CD4-positive, CD25-positive, alpha-beta regulatory T cell (primary cell): Measurements from ENCODE around the gene ADTRP. TPM values are rescaled to one million over a fixed set of nuclear protein-coding genes. Genes with fewer than 3 reads are reported as not detected.
A peak's percentile ranks its signal among the peaks of the same experiment; 100 is the strongest.

ENCODE experiments used
- ATAC-seq, 2 donors: fragments of 150-1000 bp; cut with Tn5 transposase; one replicate each; pipeline ENCODE4 v1.10.0; 2021; ENCODE audit warnings: low read depth in 2 of 2, moderate number of reproducible peaks in 2 of 2, moderate library complexity in 1 of 2
- DNase-seq, 3 donors: peaks; one replicate each; pipeline versions ENCODE4 v3.0.0 to v3.0.0-alpha.2; 2012 to 2022; ENCODE audit warnings: mixed read lengths in 1 of 3
- H3K27ac ChIP-seq: one replicate; pipeline ENCODE4 v1.7.0; 2013; ENCODE audit warnings: mild to moderate bottlenecking, low read length; ENCODE audit not compliant: insufficient read depth, poor library complexity, severe bottlenecking
- H3K27me3 ChIP-seq: one replicate; pipeline ENCODE4 v1.7.0; 2013; ENCODE audit warnings: low read length; ENCODE audit not compliant: control insufficient read depth, insufficient read depth
- H3K36me3 ChIP-seq: one replicate; pipeline ENCODE4 v1.7.0; 2013; ENCODE audit warnings: mild to moderate bottlenecking, low read length, moderate library complexity; ENCODE audit not compliant: control insufficient read depth, insufficient read depth
- H3K4me1 ChIP-seq: 2 replicates; pipeline ENCODE4 v1.7.0; 2013; ENCODE audit warnings: mild to moderate bottlenecking, low read length; ENCODE audit not compliant: insufficient read depth, control insufficient read depth, poor library complexity, severe bottlenecking
- H3K4me3 ChIP-seq: one replicate; pipeline ENCODE4 v1.7.0; 2013; ENCODE audit warnings: low read depth, mild to moderate bottlenecking, low read length, moderate library complexity
- H3K9me3 ChIP-seq, 2 experiments: 1 replicate in 1 of 2; 2 replicates in 1 of 2; pipeline ENCODE4 v1.7.0; 2013; ENCODE audit warnings: low read length in 2 of 2, mild to moderate bottlenecking in 1 of 2, moderate library complexity in 1 of 2; ENCODE audit not compliant: control insufficient read depth in 2 of 2
- H3K27ac Mint-ChIP-seq, 3 donors: one replicate each; pipeline ENCODE4 v1.8.0; 2020 to 2022; ENCODE audit warnings: mild to moderate bottlenecking in 3 of 3, mixed read lengths in 3 of 3, moderate library complexity in 2 of 3
- H3K27me3 Mint-ChIP-seq: one replicate; pipeline ENCODE4 v1.8.0; 2022; ENCODE audit warnings: mild to moderate bottlenecking, mixed read lengths
- H3K36me3 Mint-ChIP-seq: one replicate; pipeline ENCODE4 v1.8.0; 2020; ENCODE audit warnings: mixed read lengths
- H3K4me1 Mint-ChIP-seq, 4 donors: one replicate each; pipeline ENCODE4 v1.8.0; 2020 to 2022; ENCODE audit warnings: mixed read lengths in 4 of 4, mild to moderate bottlenecking in 1 of 4
- H3K4me3 Mint-ChIP-seq, 4 donors: one replicate each; pipeline ENCODE4 v1.8.0; 2020 to 2022; ENCODE audit warnings: mild to moderate bottlenecking in 4 of 4, mixed read lengths in 4 of 4, moderate library complexity in 3 of 4
- H3K9me3 Mint-ChIP-seq, 7 donors: one replicate each; pipeline ENCODE4 v1.8.0; 2020 to 2022; ENCODE audit warnings: mixed read lengths in 7 of 7, mild to moderate bottlenecking in 3 of 7, moderate library complexity in 2 of 7
- polyA plus RNA-seq, 4 donors: library from polyadenylated mRNA; unstranded; fragments of 300-500 nt; fragmentation: Illumina TruSeq; gene quantifications; one replicate each; pipeline ENCODE4 v1.2.3, GENCODE V29; 2021
- total RNA-seq: library from RNA; stranded (reverse); gene quantifications from one replicate; pipeline ENCODE4 v1.2.3, GENCODE V29; 2022

Gene ADTRP
- total and polyA plus RNA-seq, 5 donors from 2014 or later = 27.3 to 41.7 (median 40.9) TPM

GRCh38 chr6:11766589-11767450 is 11.8 kb downstream of the ADTRP start:
- H3K4me3 Mint-ChIP-seq = no peak overlapping the region
- Histone ChIP-seq H3K9me3 (no peaks in the 10 kb centered on the region), H3K27ac (no peak overlapping the region), H3K4me1 (peaks cover 4% of the 10 kb centered on the region), H3K27me3 (no peaks in the 10 kb centered on the region), H3K4me3 (no peak overlapping the region), H3K36me3 (no peaks in the 10 kb centered on the region)
- ATAC-seq (no peak), DNase-seq (no peak)
- H3K9me3 Mint-ChIP-seq = no peaks in the 10 kb centered on the region
- H3K36me3 Mint-ChIP-seq = no peaks in the 10 kb centered on the region
- peaks cover 5% of the 10 kb centered on the region for H3K27me3 Mint-ChIP-seq
- H3K4me1 Mint-ChIP-seq = peaks cover 0 to 17% (median 12%) of the 10 kb centered on the region in 4 donors
- no peak overlapping the region for H3K27ac Mint-ChIP-seq

- H3K4me3 Mint-ChIP-seq = no peak overlapping the region
- H3K4me1 ChIP-seq = peaks cover 4% of the 10 kb centered on the region
- no peak overlapping the region for H3K27ac ChIP-seq
- H3K27me3 Mint-ChIP-seq = peaks cover 5% of the 10 kb centered on the region
- H3K4me1 Mint-ChIP-seq = peaks cover 0 to 16% (median 12%) of the 10 kb centered on the region in 4 donors
- H3K27me3 ChIP-seq = no peaks in the 10 kb centered on the region
- no peaks in the 10 kb centered on the region for H3K36me3 Mint-ChIP-seq
- no peaks in the 10 kb centered on the region for H3K9me3 ChIP-seq
- no peak for ATAC-seq
- no peak overlapping the region for H3K4me3 ChIP-seq
- H3K27ac Mint-ChIP-seq = no peak overlapping the region
- no peaks in the 10 kb centered on the region for H3K9me3 Mint-ChIP-seq
- no peak for DNase-seq
- no peaks in the 10 kb centered on the region for H3K36me3 ChIP-seq
Observed at GRCh38 chr6:11766043-11766442, 12.6 kb downstream of the ADTRP start.

- H3K4me3 Mint-ChIP-seq = no peak overlapping the region
- peaks cover 0 to 14% (median 11%) of the 10 kb centered on the region in 4 donors for H3K4me1 Mint-ChIP-seq
- Histone ChIP-seq H3K27me3 (no peaks in the 10 kb centered on the region), H3K27ac (no peak overlapping the region), H3K4me3 (no peak overlapping the region), H3K9me3 (no peaks in the 10 kb centered on the region), H3K36me3 (no peaks in the 10 kb centered on the region), H3K4me1 (peaks cover 4% of the 10 kb centered on the region)
- peaks cover 5% of the 10 kb centered on the region for H3K27me3 Mint-ChIP-seq
- no peaks in the 10 kb centered on the region for H3K36me3 Mint-ChIP-seq
- H3K9me3 Mint-ChIP-seq = no peaks in the 10 kb centered on the region
- H3K27ac Mint-ChIP-seq = no peak overlapping the region
- DNase-seq (peak in 1 of 3 donors; percentile 34), ATAC-seq (no peak)
Observed at GRCh38 chr6:11764250-11764604, 14.4 kb downstream of the ADTRP start.

GRCh38 chr6:11763460-11764249 is 14.9 kb downstream of the ADTRP start:
- Histone ChIP-seq H3K4me1 (peaks cover 4% of the 10 kb centered on the region), H3K4me3 (no peak overlapping the region), H3K27ac (no peak overlapping the region), H3K36me3 (no peaks in the 10 kb centered on the region), H3K27me3 (no peaks in the 10 kb centered on the region), H3K9me3 (no peaks in the 10 kb centered on the region)
- Mint-ChIP-seq H3K4me3 (no peak overlapping the region), H3K27me3 (peaks cover 5% of the 10 kb centered on the region), H3K36me3 (no peaks in the 10 kb centered on the region), H3K27ac (no peak overlapping the region), H3K4me1 (peaks cover 0 to 11% (median 8%) of the 10 kb centered on the region in 4 donors), H3K9me3 (no peaks in the 10 kb centered on the region)
- no peak for ATAC-seq
- DNase-seq = no peak

GRCh38 chr6:11762794-11763459 is 15.7 kb downstream of the ADTRP start:
- H3K9me3 ChIP-seq = no peaks in the 10 kb centered on the region
- no peaks in the 10 kb centered on the region for H3K27me3 ChIP-seq
- H3K4me1 Mint-ChIP-seq = peaks cover 0 to 8% (median 7%) of the 10 kb centered on the region in 4 donors

GRCh38 chr6:11761744-11762620 is 16.6 kb downstream of the ADTRP start:
- H3K9me3 Mint-ChIP-seq = peaks cover 0 to 4% (median 2%) of the 10 kb centered on the region in 7 donors
- DNase-seq = no peak
- peaks cover 3 to 7% of the 10 kb centered on the region in 2 experiments for H3K9me3 ChIP-seq
- no peak overlapping the region for H3K27ac ChIP-seq
- no peaks in the 10 kb centered on the region for H3K36me3 ChIP-seq
- H3K4me3 Mint-ChIP-seq = no peak overlapping the region
- peaks cover 5% of the 10 kb centered on the region for H3K27me3 Mint-ChIP-seq
- no peaks in the 10 kb centered on the region for H3K27me3 ChIP-seq
- H3K4me1 ChIP-seq = peaks cover 4% of the 10 kb centered on the region
- H3K4me3 ChIP-seq = no peak overlapping the region
- H3K27ac Mint-ChIP-seq = no peak overlapping the region
- H3K36me3 Mint-ChIP-seq = peaks cover 3% of the 10 kb centered on the region
- ATAC-seq = no peak
- H3K4me1 Mint-ChIP-seq = peaks cover under 1 to 13% (median 9%) of the 10 kb centered on the region in 4 donors

More at GRCh38 chr6:11762794-11763459, 15.7 kb downstream of the ADTRP start:
- Mint-ChIP-seq H3K27me3 (peaks cover 5% of the 10 kb centered on the region), H3K27ac (no peak overlapping the region), H3K4me3 (no peak overlapping the region), H3K9me3 (peaks cover 0 to 2% (median 0%) of the 10 kb centered on the region in 7 donors), H3K36me3 (no peaks in the 10 kb centered on the region)
- Histone ChIP-seq H3K36me3 (no peaks in the 10 kb centered on the region), H3K4me3 (no peak overlapping the region), H3K4me1 (peaks cover 4% of the 10 kb centered on the region), H3K27ac (no peak overlapping the region)
- DNase-seq (no peak), ATAC-seq (no peak)

GRCh38 chr6:11760015-11760473 is 18.6 kb downstream of the ADTRP start:
- Mint-ChIP-seq H3K27ac (peak overlapping the region in 1 of 3 donors; percentile 10), H3K4me3 (no peak overlapping the region), H3K9me3 (peaks cover 0 to 4% (median 2%) of the 10 kb centered on the region in 7 donors), H3K36me3 (peaks cover 3% of the 10 kb centered on the region), H3K27me3 (peaks cover 5% of the 10 kb centered on the region), H3K4me1 (peaks cover 6 to 18% (median 15%) of the 10 kb centered on the region in 4 donors)
- no peak for ATAC-seq
- no peak overlapping the region for H3K27ac ChIP-seq
- H3K27me3 ChIP-seq = no peaks in the 10 kb centered on the region
- H3K4me1 ChIP-seq = peaks cover 4% of the 10 kb centered on the region
- peaks cover 3 to 7% of the 10 kb centered on the region in 2 experiments for H3K9me3 ChIP-seq
- DNase-seq = no peak
- H3K36me3 ChIP-seq = no peaks in the 10 kb centered on the region
- no peak overlapping the region for H3K4me3 ChIP-seq
